Measurements from ENCODE around the gene NLN. TPM values are rescaled to one million over a fixed set of nuclear protein-coding genes. Genes with fewer than 3 reads are reported as not detected.

NLN gene
- total RNA-seq, 2 donors from 2014 or later = 1.8 to 2.3 TPM

GRCh38 chr5:65809817-65810531 lies 88.0 kb downstream of the NLN start:
- no peaks in the 10 kb centered on the region for H3K9me3 ChIP-seq (ENCODE audit: control insufficient read depth, low read length, poor library complexity, severe bottlenecking)
- Mint-ChIP-seq H3K27ac (no peak overlapping the region), H3K27me3 (no peaks in the 10 kb centered on the region), H3K36me3 (ENCODE audit: low read depth) (peaks cover 2% of the 10 kb centered on the region), H3K4me1 (peaks cover 10% of the 10 kb centered on the region), H3K4me3 (no peak overlapping the region)
- no peak for DNase-seq
- no peak for ATAC-seq

GRCh38 chr5:65811004-65811403 lies 89.0 kb downstream of the NLN start:
- Mint-ChIP-seq H3K36me3 (ENCODE audit: low read depth) (peaks cover 2% of the 10 kb centered on the region), H3K4me3 (no peak overlapping the region), H3K27ac (no peak overlapping the region), H3K27me3 (no peaks in the 10 kb centered on the region), H3K4me1 (peaks cover 9% of the 10 kb centered on the region)
- no peaks in the 10 kb centered on the region for H3K9me3 ChIP-seq (ENCODE audit: control insufficient read depth, low read length, poor library complexity, severe bottlenecking)
- DNase-seq (no peak), ATAC-seq (no peak)

- ATAC-seq (no peak), DNase-seq (no peak)
- Mint-ChIP-seq H3K36me3 (ENCODE audit: low read depth) (peaks cover 2% of the 10 kb centered on the region), H3K27me3 (no peaks in the 10 kb centered on the region), H3K4me1 (peaks cover 9% of the 10 kb centered on the region), H3K27ac (no peak overlapping the region), H3K4me3 (no peak overlapping the region)
- H3K9me3 ChIP-seq (ENCODE audit: control insufficient read depth, low read length, poor library complexity, severe bottlenecking) = no peaks in the 10 kb centered on the region
Observed at GRCh38 chr5:65811885-65812284, 89.9 kb downstream of the NLN start.

- Mint-ChIP-seq H3K4me1 (peaks cover 9% of the 10 kb centered on the region), H3K27me3 (no peaks in the 10 kb centered on the region), H3K27ac (no peak overlapping the region), H3K36me3 (ENCODE audit: low read depth) (peaks cover 2% of the 10 kb centered on the region), H3K4me3 (no peak overlapping the region)
- peak; percentile 60 for ATAC-seq
- DNase-seq = no peak
- no peaks in the 10 kb centered on the region for H3K9me3 ChIP-seq (ENCODE audit: control insufficient read depth, low read length, poor library complexity, severe bottlenecking)
Observed at GRCh38 chr5:65812648-65813047, 90.6 kb downstream of the NLN start.

GRCh38 chr5:65813174-65813573 lies 91.2 kb downstream of the NLN start:
- no peak for DNase-seq
- no peak overlapping the region for H3K27ac Mint-ChIP-seq
- no peaks in the 10 kb centered on the region for H3K9me3 ChIP-seq (ENCODE audit: control insufficient read depth, low read length, poor library complexity, severe bottlenecking)
- peaks cover 9% of the 10 kb centered on the region for H3K4me1 Mint-ChIP-seq
- ATAC-seq = no peak
- H3K4me3 Mint-ChIP-seq = no peak overlapping the region
- H3K36me3 Mint-ChIP-seq (ENCODE audit: low read depth) = peaks cover 2% of the 10 kb centered on the region
- H3K27me3 Mint-ChIP-seq = no peaks in the 10 kb centered on the region

- DNase-seq (no peak), ATAC-seq (no peak)
- Mint-ChIP-seq H3K36me3 (ENCODE audit: low read depth) (peaks cover 5% of the 10 kb centered on the region), H3K4me3 (no peak overlapping the region), H3K27ac (no peak overlapping the region), H3K27me3 (no peaks in the 10 kb centered on the region), H3K4me1 (peaks cover 13% of the 10 kb centered on the region)
- no peaks in the 10 kb centered on the region for H3K9me3 ChIP-seq (ENCODE audit: control insufficient read depth, low read length, poor library complexity, severe bottlenecking)
Observed at GRCh38 chr5:65815161-65815560, 93.2 kb downstream of the NLN start.

GRCh38 chr5:65816729-65817128 lies 94.7 kb downstream of the NLN start:
- Mint-ChIP-seq H3K4me1 (peaks cover 13% of the 10 kb centered on the region), H3K27me3 (no peaks in the 10 kb centered on the region), H3K27ac (no peak overlapping the region), H3K36me3 (ENCODE audit: low read depth) (peaks cover 4% of the 10 kb centered on the region), H3K4me3 (no peak overlapping the region)
- no peak for ATAC-seq
- no peak for DNase-seq
- no peaks in the 10 kb centered on the region for H3K9me3 ChIP-seq (ENCODE audit: control insufficient read depth, low read length, poor library complexity, severe bottlenecking)

GRCh38 chr5:65817931-65818330 lies 95.9 kb downstream of the NLN start:
- no peak overlapping the region for H3K4me3 Mint-ChIP-seq
- H3K36me3 Mint-ChIP-seq (ENCODE audit: low read depth) = peaks cover 4% of the 10 kb centered on the region
- H3K27ac Mint-ChIP-seq = no peak overlapping the region
- ATAC-seq (no peak), DNase-seq (no peak)
- no peaks in the 10 kb centered on the region for H3K27me3 Mint-ChIP-seq
- no peaks in the 10 kb centered on the region for H3K9me3 ChIP-seq (ENCODE audit: control insufficient read depth, low read length, poor library complexity, severe bottlenecking)
- peaks cover 10% of the 10 kb centered on the region for H3K4me1 Mint-ChIP-seq

GRCh38 chr5:65818592-65818991 lies 96.6 kb downstream of the NLN start:
- DNase-seq (no peak), ATAC-seq (no peak)
- H3K27ac Mint-ChIP-seq = no peak overlapping the region
- H3K27me3 Mint-ChIP-seq = no peaks in the 10 kb centered on the region
- peaks cover 4% of the 10 kb centered on the region for H3K36me3 Mint-ChIP-seq (ENCODE audit: low read depth)
- H3K4me1 Mint-ChIP-seq = peaks cover 4% of the 10 kb centered on the region
- H3K9me3 ChIP-seq (ENCODE audit: control insufficient read depth, low read length, poor library complexity, severe bottlenecking) = no peaks in the 10 kb centered on the region
- no peak overlapping the region for H3K4me3 Mint-ChIP-seq

GRCh38 chr5:65819215-65819904 lies 97.4 kb downstream of the NLN start:
- Mint-ChIP-seq H3K27ac (no peak overlapping the region), H3K36me3 (ENCODE audit: low read depth) (peaks cover 6% of the 10 kb centered on the region), H3K27me3 (no peaks in the 10 kb centered on the region), H3K4me3 (no peak overlapping the region), H3K4me1 (peaks cover 4% of the 10 kb centered on the region)
- DNase-seq (no peak), ATAC-seq (no peak)
- H3K9me3 ChIP-seq (ENCODE audit: control insufficient read depth, low read length, poor library complexity, severe bottlenecking) = no peaks in the 10 kb centered on the region

GRCh38 chr5:65819905-65820240 lies 97.9 kb downstream of the NLN start:
- no peaks in the 10 kb centered on the region for H3K9me3 ChIP-seq (ENCODE audit: control insufficient read depth, low read length, poor library complexity, severe bottlenecking)
- no peak overlapping the region for H3K27ac Mint-ChIP-seq
- H3K27me3 Mint-ChIP-seq = no peaks in the 10 kb centered on the region
- H3K36me3 Mint-ChIP-seq (ENCODE audit: low read depth) = peaks cover 6% of the 10 kb centered on the region
- no peak for DNase-seq
- peaks cover 4% of the 10 kb centered on the region for H3K4me1 Mint-ChIP-seq
- ATAC-seq = no peak
- no peak overlapping the region for H3K4me3 Mint-ChIP-seq

GRCh38 chr5:65820373-65820772 lies 98.4 kb downstream of the NLN start:
- Mint-ChIP-seq H3K4me3 (no peak overlapping the region), H3K27ac (no peak overlapping the region), H3K36me3 (ENCODE audit: low read depth) (peaks cover 6% of the 10 kb centered on the region), H3K27me3 (no peaks in the 10 kb centered on the region), H3K4me1 (peaks cover 6% of the 10 kb centered on the region)
- DNase-seq (no peak), ATAC-seq (no peak)
- no peaks in the 10 kb centered on the region for H3K9me3 ChIP-seq (ENCODE audit: control insufficient read depth, low read length, poor library complexity, severe bottlenecking)

GRCh38 chr5:65821966-65822365 lies 100.0 kb downstream of the NLN start:
- no peak for DNase-seq
- no peak overlapping the region for H3K27ac Mint-ChIP-seq
- peaks cover 11% of the 10 kb centered on the region for H3K4me1 Mint-ChIP-seq
- ATAC-seq = no peak
- H3K27me3 Mint-ChIP-seq = no peaks in the 10 kb centered on the region
- H3K4me3 Mint-ChIP-seq = no peak overlapping the region
- H3K36me3 Mint-ChIP-seq (ENCODE audit: low read depth) = peaks cover 6% of the 10 kb centered on the region
- H3K9me3 ChIP-seq (ENCODE audit: control insufficient read depth, low read length, poor library complexity, severe bottlenecking) = no peaks in the 10 kb centered on the region

- DNase-seq (no peak), ATAC-seq (no peak)
- no peaks in the 10 kb centered on the region for H3K9me3 ChIP-seq (ENCODE audit: control insufficient read depth, low read length, poor library complexity, severe bottlenecking)
- H3K36me3 Mint-ChIP-seq (ENCODE audit: low read depth) = peaks cover 6% of the 10 kb centered on the region
- H3K4me3 Mint-ChIP-seq = no peak overlapping the region
- H3K27me3 Mint-ChIP-seq = no peaks in the 10 kb centered on the region
- H3K27ac Mint-ChIP-seq = no peak overlapping the region
- H3K4me1 Mint-ChIP-seq = peaks cover 11% of the 10 kb centered on the region
Observed at GRCh38 chr5:65822710-65823109, 100.7 kb downstream of the NLN start.
